Measurements from ENCODE around the gene DDI2.

GRCh38 chr1:15692121-15692682 is 74.9 kb downstream of the DDI2 start:
- TF ChIP-seq CTCF (IDR thresholded peaks at IDR 0.05) (no peak), POLR2A (IDR thresholded peaks at IDR 0.05) (no peak)

Measured in breast epithelium (tissue), 3 donors.